Measurements from ENCODE around the gene SZT2.

SZT2 gene

GRCh38 chr1:43421976-43422750 is 32.5 kb downstream of the SZT2 start:
- H3K4me3 ChIP-seq (replicated peaks; ENCODE audit: low read depth, low read length): no peak overlapping the region
- no peak for DNase-seq (ENCODE audit: low read depth)
- TF ChIP-seq, protein P1, sequence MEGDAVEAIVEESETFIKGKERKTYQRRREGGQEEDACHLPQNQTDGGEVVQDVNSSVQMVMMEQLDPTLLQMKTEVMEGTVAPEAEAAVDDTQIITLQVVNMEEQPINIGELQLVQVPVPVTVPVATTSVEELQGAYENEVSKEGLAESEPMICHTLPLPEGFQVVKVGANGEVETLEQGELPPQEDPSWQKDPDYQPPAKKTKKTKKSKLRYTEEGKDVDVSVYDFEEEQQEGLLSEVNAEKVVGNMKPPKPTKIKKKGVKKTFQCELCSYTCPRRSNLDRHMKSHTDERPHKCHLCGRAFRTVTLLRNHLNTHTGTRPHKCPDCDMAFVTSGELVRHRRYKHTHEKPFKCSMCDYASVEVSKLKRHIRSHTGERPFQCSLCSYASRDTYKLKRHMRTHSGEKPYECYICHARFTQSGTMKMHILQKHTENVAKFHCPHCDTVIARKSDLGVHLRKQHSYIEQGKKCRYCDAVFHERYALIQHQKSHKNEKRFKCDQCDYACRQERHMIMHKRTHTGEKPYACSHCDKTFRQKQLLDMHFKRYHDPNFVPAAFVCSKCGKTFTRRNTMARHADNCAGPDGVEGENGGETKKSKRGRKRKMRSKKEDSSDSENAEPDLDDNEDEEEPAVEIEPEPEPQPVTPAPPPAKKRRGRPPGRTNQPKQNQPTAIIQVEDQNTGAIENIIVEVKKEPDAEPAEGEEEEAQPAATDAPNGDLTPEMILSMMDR (IDR thresholded peaks at IDR 0.05; ENCODE audit: low read length, missing control alignments): no peak

GRCh38 chr1:43422995-43423671 is 33.4 kb downstream of the SZT2 start:
- no peak for DNase-seq (ENCODE audit: low read depth)
- TF ChIP-seq, protein P1 (IDR thresholded peaks at IDR 0.05; ENCODE audit: low read length, missing control alignments): no peak
- no peak overlapping the region for H3K4me3 ChIP-seq (replicated peaks; ENCODE audit: low read depth, low read length)

GRCh38 chr1:43423672-43424550 is 34.2 kb downstream of the SZT2 start:
- TF ChIP-seq, protein P1 (IDR thresholded peaks at IDR 0.05; ENCODE audit: low read length, missing control alignments): no peak
- no peak overlapping the region for H3K4me3 ChIP-seq (replicated peaks; ENCODE audit: low read depth, low read length)
- no peak for DNase-seq (ENCODE audit: low read depth)

- no peak overlapping the region for H3K4me3 ChIP-seq (replicated peaks; ENCODE audit: low read depth, low read length)
- DNase-seq (ENCODE audit: low read depth): no peak
- TF ChIP-seq, protein P1 (IDR thresholded peaks at IDR 0.05; ENCODE audit: low read length, missing control alignments): no peak
These were observed 35.3 kb downstream of the SZT2 start for GRCh38 chr1:43425045-43425444.

DNA sequence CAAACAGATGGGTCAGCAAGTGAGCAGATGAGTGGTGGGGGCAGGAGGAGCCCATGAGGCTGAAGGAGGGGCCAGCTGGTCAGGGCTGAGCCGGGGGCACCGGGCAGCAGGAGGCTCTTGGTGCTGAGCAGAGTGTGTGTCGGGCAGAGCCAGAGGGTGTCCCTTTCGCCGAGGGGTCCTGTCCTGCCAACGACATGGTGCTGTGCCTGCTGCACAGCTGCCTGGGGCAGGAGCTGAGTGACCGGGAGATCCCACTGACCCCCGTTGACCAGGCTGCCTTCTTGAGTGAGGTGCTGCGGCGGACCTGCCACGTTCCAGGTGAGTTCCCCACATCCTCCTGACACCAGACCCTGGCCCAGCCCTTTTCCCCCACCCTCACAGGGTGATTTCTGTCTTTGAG is 36.5 kb downstream of the SZT2 start:
- no peak for DNase-seq (ENCODE audit: low read depth)
- TF ChIP-seq, protein P1 (IDR thresholded peaks at IDR 0.05; ENCODE audit: low read length, missing control alignments): no peak
- no peak overlapping the region for H3K4me3 ChIP-seq (replicated peaks; ENCODE audit: low read depth, low read length)

DNA sequence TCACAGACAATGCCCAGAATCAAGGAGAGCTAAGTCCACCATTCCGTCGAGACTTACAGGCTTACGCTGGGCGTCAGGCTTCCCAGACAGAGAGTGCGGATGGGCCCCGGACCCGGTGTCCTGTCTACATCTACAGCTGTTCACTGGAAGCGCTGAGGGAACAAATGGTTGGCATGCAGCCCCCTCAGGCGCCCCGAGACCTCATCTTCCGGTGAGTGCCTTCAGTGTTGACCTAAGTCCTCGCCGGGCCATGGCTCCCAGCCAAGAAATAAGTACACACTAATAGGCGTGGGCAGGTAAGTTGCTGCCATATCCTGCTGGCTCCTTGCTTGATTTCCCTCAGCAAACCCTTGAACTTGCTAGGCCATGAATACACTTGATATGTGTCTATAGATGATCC is 37.8 kb downstream of the SZT2 start:
- H3K4me3 ChIP-seq (replicated peaks; ENCODE audit: low read depth, low read length): no peak overlapping the region
- no peak for DNase-seq (ENCODE audit: low read depth)
- TF ChIP-seq, protein P1 (IDR thresholded peaks at IDR 0.05; ENCODE audit: low read length, missing control alignments): no peak
